ENCODE results near the gene ADCY3. TPM values are rescaled to one million over a fixed set of nuclear protein-coding genes. Genes with fewer than 3 reads are reported as not detected.
A peak's percentile ranks its signal among the peaks of the same experiment; 100 is the strongest.

Gene ADCY3
- total and polyA plus RNA-seq, 3 donors from 2014 or later, result 22.3 to 41.6 (median 27.9) TPM

- Histone ChIP-seq H3K36me3 (ENCODE audit: low read depth, missing control alignments) (no peaks in the 10 kb centered on the region), H3K4me3 (no peak overlapping the region), H3K4me1 (peaks cover 13% of the 10 kb centered on the region), H3K9me3 (no peaks in the 10 kb centered on the region), H3K27ac (peak overlapping the region in 1 of 2 donors; percentile 15), H3K27me3 (no peaks in the 10 kb centered on the region)
- intact Hi-C loops (cut with DNase I; ENCODE audit: low total_unique reads), result no loop called here
- TF ChIP-seq POLR2A (IDR thresholded peaks at IDR 0.05), result no peak
- TF ChIP-seq CTCF (IDR thresholded peaks at IDR 0.05), result no peak
- WGBS, 2 donors, result 74 to 81% methylated on average over 8 to 9 of the region's 9 CpGs
- DNase-seq, result no peak
Observed at GRCh38 chr2:24881623-24882022, 38.4 kb downstream of the ADCY3 start.

GRCh38 chr2:24881158-24881557 is 38.9 kb downstream of the ADCY3 start:
- Histone ChIP-seq H3K27ac (peak overlapping the region in 1 of 2 donors; percentile 15), H3K27me3 (no peaks in the 10 kb centered on the region), H3K4me3 (no peak overlapping the region), H3K36me3 (ENCODE audit: low read depth, missing control alignments) (no peaks in the 10 kb centered on the region), H3K9me3 (no peaks in the 10 kb centered on the region), H3K4me1 (peaks cover 13% of the 10 kb centered on the region)
- intact Hi-C loops (cut with DNase I; ENCODE audit: low total_unique reads), result no loop called here
- no peak for DNase-seq
- 73% methylated on average over 4 to 6 of the region's 6 CpGs for WGBS, 2 donors
- TF ChIP-seq POLR2A (IDR thresholded peaks at IDR 0.05), result no peak

GRCh38 chr2:24878341-24878740 is 41.7 kb downstream of the ADCY3 start:
- no peak overlapping the region for H3K4me3 ChIP-seq
- peaks cover 9% of the 10 kb centered on the region for H3K4me1 ChIP-seq
- DNase-seq, result no peak
- no peaks in the 10 kb centered on the region for H3K9me3 ChIP-seq
- no peaks in the 10 kb centered on the region for H3K36me3 ChIP-seq (ENCODE audit: low read depth, missing control alignments)
- no peak overlapping the region for H3K27ac ChIP-seq
- H3K27me3 ChIP-seq, result no peaks in the 10 kb centered on the region
- TF ChIP-seq POLR2A (IDR thresholded peaks at IDR 0.05) (no peak), CTCF (IDR thresholded peaks at IDR 0.05) (no peak)
- intact Hi-C loops (cut with DNase I; ENCODE audit: low total_unique reads), result no loop called here
- 78 to 95% methylated on average over 10 of the region's 10 CpGs for WGBS, 2 donors

GRCh38 chr2:24877646-24878045 is 42.4 kb downstream of the ADCY3 start:
- H3K27me3 ChIP-seq, result no peaks in the 10 kb centered on the region
- intact Hi-C loops (cut with DNase I; ENCODE audit: low total_unique reads), result no loop called here
- 86 to 91% methylated on average over 9 of the region's 9 CpGs for WGBS, 2 donors
- H3K36me3 ChIP-seq (ENCODE audit: low read depth, missing control alignments), result no peaks in the 10 kb centered on the region
- H3K4me1 ChIP-seq, result peaks cover 9% of the 10 kb centered on the region
- H3K4me3 ChIP-seq, result no peak overlapping the region
- no peak for DNase-seq
- TF ChIP-seq POLR2A (IDR thresholded peaks at IDR 0.05), result no peak
- TF ChIP-seq CTCF (IDR thresholded peaks at IDR 0.05), result no peak
- no peak overlapping the region for H3K27ac ChIP-seq
- no peaks in the 10 kb centered on the region for H3K9me3 ChIP-seq

GRCh38 chr2:24877067-24877466 is 43.0 kb downstream of the ADCY3 start:
- intact Hi-C loops (cut with DNase I; ENCODE audit: low total_unique reads), result no loop called here
- Histone ChIP-seq H3K36me3 (ENCODE audit: low read depth, missing control alignments) (no peaks in the 10 kb centered on the region), H3K27ac (no peak overlapping the region), H3K4me3 (no peak overlapping the region), H3K9me3 (no peaks in the 10 kb centered on the region), H3K27me3 (no peaks in the 10 kb centered on the region), H3K4me1 (peaks cover 13% of the 10 kb centered on the region)
- no peak for DNase-seq
- 94 to 95% methylated on average over 3 to 6 of the region's 6 CpGs for whole genome bisulfite sequencing, 2 donors
- TF ChIP-seq POLR2A (IDR thresholded peaks at IDR 0.05) (no peak), CTCF (IDR thresholded peaks at IDR 0.05) (no peak)
